GM19023 (cell line): Measurements from ENCODE around the gene FIGNL2.
"Not testable (repeated sequence)": the region's sequence is repeated elsewhere in the genome, so short reads cannot be mapped to it uniquely, and the experiment has no call there.

Source experiments
- ATAC-seq: cut with Tn5 transposase; IDR thresholded peaks from one replicate; pipeline ENCODE4 v1.9.1; 2021; ENCODE audit warnings: mild to moderate bottlenecking, moderate library complexity; ENCODE audit not compliant: unreplicated experiment

FIGNL2 gene

GRCh38 chr12:51818566-51819300 lies 29.8 kb downstream of the FIGNL2 start:
- no peak for ATAC-seq

GRCh38 chr12:51818086-51818485 lies 30.4 kb downstream of the FIGNL2 start:
- no peak for ATAC-seq

- ATAC-seq: no peak
Observed at GRCh38 chr12:51817027-51817953, 31.2 kb downstream of the FIGNL2 start.

GRCh38 chr12:51815571-51815970 lies 32.9 kb downstream of the FIGNL2 start:
- ATAC-seq: no peak

- no peak for ATAC-seq
Observed at GRCh38 chr12:51814311-51815088, 34.0 kb downstream of the FIGNL2 start.

- ATAC-seq: no peak
Observed at GRCh38 chr12:51813931-51814310, 34.6 kb downstream of the FIGNL2 start.

GRCh38 chr12:51812871-51813270 lies 35.6 kb downstream of the FIGNL2 start:
- no peak for ATAC-seq

GRCh38 chr12:51811203-51812202 lies 37.0 kb downstream of the FIGNL2 start:
- ATAC-seq: no peak

- ATAC-seq: no peak
Observed at GRCh38 chr12:51809193-51809592, 39.3 kb downstream of the FIGNL2 start.

GRCh38 chr12:51806896-51807295 lies 41.6 kb downstream of the FIGNL2 start:
- no peak for ATAC-seq

GRCh38 chr12:51801027-51801426 lies 47.5 kb downstream of the FIGNL2 start:
- ATAC-seq: no peak

GRCh38 chr12:51798501-51798900 lies 50.0 kb downstream of the FIGNL2 start:
- ATAC-seq: no peak

- not testable (repeated sequence) for ATAC-seq
Observed at GRCh38 chr12:51798051-51798450, 50.5 kb downstream of the FIGNL2 start.

GRCh38 chr12:51797301-51797700 lies 51.2 kb downstream of the FIGNL2 start:
- ATAC-seq: no peak

- no peak for ATAC-seq
Observed at GRCh38 chr12:51793201-51793600, 55.3 kb downstream of the FIGNL2 start.

GRCh38 chr12:51792417-51792816 lies 56.1 kb downstream of the FIGNL2 start:
- no peak for ATAC-seq

- ATAC-seq: no peak
Observed at GRCh38 chr12:51788876-51789275, 59.6 kb downstream of the FIGNL2 start.

GRCh38 chr12:51785906-51786305 lies 62.6 kb downstream of the FIGNL2 start:
- no peak for ATAC-seq

GRCh38 chr12:51784688-51785087 lies 63.8 kb downstream of the FIGNL2 start:
- ATAC-seq: no peak

GRCh38 chr12:51779876-51780275 lies 68.6 kb downstream of the FIGNL2 start:
- ATAC-seq: no peak
